ENCODE results near the gene ASB7.

The ASB7 gene

GRCh38 chr15:100687582-100688141 is 85.3 kb downstream of the ASB7 start:
- DNase-seq: peak; percentile 84

DNA sequence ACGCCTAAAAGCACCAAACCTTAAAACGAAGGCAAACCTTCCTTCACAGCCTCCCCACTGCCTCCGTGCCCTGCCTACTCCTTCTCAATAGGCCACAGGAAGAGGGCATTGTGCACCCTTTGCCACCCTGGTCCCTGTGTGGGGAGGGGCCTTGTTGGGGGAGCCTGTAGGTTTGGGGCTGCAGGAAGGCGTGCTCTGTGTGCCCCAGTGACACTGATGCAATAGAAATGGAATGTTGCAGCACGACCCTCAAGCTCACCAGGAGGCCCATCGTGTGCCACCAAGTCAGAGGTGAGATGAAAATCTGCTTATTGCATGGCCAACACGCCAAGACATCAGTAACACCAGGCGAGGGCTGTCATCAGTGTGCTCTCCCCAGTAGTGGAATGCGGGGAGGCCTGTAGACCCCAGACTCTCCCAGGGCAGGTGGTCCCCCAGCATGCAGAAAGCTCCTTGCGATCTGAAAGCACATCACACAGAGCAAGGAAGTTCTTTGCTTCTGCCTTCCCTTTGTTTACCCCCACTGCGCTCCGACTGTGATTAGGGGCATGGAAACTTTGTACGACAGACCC is 86.2 kb downstream of the ASB7 start:
- no peak for DNase-seq

DNA sequence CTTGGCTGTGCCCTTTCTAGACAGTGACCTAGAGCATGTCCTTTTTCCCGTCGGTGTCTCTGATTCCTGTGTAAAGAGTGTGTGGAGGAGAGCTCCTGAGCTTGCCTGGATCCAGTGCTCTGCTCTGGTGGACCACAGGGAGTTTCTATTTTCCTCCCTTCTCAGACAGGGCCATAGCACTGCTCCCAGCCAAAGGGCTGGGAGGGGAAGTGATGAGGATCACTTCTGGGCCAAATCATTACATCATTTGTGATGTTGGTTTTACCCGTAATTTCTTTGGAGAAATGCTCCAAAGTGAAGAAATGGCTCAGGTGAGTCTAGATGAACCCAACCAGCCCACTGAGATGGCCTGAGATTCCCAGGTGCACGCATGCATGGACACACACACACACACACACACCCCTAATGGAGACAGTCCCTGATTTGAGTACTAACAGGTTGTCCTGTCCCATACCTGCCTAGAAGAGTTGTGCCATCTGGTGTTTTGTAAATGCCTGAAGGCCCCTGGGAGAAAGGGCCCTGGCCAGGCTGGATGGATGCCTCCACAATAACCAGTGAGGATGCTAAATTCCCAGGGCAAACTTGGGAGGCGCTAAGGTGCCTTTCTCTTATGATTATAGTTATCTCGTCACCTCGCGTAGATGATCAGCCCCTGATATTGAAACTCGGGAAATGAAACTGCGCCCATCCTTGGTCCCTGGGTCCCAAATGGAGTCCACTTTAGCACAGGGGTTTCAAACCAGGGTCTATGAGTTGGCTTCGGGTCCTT is 86.9 kb downstream of the ASB7 start:
- DNase-seq: no peak

- DNase-seq: no peak
Measured at GRCh38 chr15:100690032-100690794, 87.8 kb downstream of the ASB7 start.

DNA sequence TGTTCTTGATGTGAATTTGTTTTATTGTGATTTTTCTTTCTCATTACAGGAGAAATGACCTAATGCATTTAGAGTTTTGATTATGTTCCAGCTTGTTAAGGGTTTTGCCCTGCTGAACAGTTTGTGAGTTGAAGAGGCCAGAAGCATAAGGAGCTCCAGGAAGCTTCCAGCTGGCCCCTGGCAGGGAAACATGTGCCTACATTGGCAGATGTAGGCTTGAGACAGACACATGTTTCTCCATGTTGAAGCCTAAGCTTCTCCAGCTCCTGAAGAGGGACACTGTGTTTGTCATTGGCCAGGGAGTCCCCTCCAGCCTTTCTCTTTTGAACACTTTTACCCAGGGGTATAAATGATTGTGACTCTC is 88.4 kb downstream of the ASB7 start:
- DNase-seq: no peak

DNA sequence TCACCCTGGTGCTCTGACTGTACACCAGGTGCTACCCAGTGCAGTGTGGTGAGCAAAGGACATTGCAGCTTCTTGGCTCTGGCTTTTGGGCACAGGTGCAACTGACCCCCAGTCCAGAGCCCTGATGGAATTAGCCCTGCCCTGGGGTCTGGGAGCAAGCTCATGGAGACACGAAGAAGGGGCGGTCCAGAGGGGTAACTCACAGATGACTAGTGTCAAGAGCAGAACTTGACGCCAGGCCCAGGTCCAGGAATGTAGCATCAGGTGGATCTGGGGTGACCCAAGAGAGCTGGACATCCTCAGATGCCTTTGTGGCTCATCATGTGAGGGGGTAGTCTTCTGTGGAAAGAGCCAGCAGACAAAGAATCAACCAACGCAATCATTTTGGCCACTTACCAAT is 88.9 kb downstream of the ASB7 start:
- DNase-seq: no peak

- DNase-seq: no peak
Measured at GRCh38 chr15:100692246-100692645, 89.9 kb downstream of the ASB7 start.

DNA sequence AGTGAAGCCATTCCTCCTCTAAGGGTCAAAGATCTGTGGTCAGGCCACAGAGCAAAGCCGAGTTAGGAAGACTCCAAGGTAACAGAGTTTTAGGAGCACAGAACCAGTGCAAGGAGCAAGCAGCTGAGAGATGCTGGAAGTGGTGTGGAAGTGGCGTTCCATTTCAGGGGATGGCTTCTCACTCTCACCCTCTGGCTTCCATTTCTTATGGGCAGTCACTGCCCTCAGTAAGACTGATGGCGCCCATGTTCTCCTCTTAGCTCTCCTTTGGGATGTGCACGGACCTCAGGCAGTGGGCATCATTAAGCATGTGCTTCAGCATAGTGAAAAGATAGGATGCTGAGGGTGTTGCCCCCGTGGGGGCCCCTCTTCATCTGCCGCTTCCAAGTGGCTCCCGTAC is 90.3 kb downstream of the ASB7 start:
- no peak for DNase-seq

DNA sequence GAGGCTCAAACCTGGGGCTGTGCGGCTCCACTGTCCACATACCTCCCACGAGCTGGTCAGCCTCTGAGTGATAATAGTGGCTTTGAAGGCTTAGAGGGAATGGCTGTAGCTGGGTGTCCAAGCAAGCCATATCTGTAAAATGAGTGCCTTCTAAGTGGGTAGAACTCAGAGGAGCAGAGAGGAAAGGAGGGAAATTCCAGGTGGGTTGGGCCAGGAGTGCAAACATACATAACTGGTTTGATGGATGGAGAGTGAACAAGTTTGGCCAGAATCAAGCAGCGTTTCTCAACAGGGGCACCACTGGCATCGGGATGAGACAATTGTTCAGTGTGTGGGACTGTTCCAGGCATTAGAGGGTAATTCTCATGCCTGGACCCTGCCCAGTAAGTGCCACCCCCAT is 91.1 kb downstream of the ASB7 start:
- DNase-seq: no peak

- DNase-seq: no peak
Measured at GRCh38 chr15:100694381-100695021, 92.1 kb downstream of the ASB7 start.

DNA sequence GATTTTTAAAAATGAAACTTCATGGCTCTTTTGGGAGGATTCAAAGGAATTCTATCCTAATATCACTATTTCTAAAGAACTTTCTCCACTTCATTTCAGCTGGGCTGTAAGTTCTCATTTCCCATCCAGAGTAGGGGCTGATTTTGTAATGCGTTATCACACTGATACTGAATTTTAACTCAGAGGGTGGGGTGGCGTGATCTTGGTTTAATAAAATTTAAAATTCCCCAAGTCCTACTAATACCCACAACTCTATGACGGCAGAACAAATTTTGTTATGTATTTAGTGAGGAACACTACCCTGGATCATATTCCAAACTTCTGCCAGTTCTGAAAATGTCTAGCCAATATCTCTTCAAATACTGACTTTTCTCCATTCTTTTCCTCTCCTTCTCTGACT is 92.7 kb downstream of the ASB7 start:
- no peak for DNase-seq

GRCh38 chr15:100696452-100696851 is 94.1 kb downstream of the ASB7 start:
- DNase-seq: no peak
